GM12878 (cell line): Measurements from ENCODE around the gene DPH6. TPM values are rescaled to one million over a fixed set of nuclear protein-coding genes. Genes with fewer than 3 reads are reported as not detected.

Source experiments
- BCL11A ChIP-seq: IDR thresholded peaks from 2 replicates; pipeline ENCODE4 v1.6.1; 2011; ENCODE audit warnings: low read depth, low read length
- CBFB ChIP-seq: IDR thresholded peaks from 2 replicates; pipeline ENCODE4 v1.6.1; 2016; ENCODE audit warnings: antibody characterized with exemption, low read depth
- CHD1 ChIP-seq: IDR thresholded peaks from 2 replicates; pipeline ENCODE4 v1.6.1; 2012; ENCODE audit warnings: low read depth, low read length, improper control_type of control experiment
- GATAD2B ChIP-seq: fragments of 450-650 bp; conservative IDR thresholded peaks from 2 replicates; pipeline ENCODE4 v1.6.1; 2017; ENCODE audit warnings: low read depth, mild to moderate bottlenecking, moderate library complexity
- NRF1 ChIP-seq: conservative IDR thresholded peaks from 2 replicates; pipeline ENCODE4 v1.6.1; 2011; ENCODE audit warnings: mild to moderate bottlenecking, low read depth, low read length, improper control_type of control experiment
- SMAD1 ChIP-seq: fragments of 450-650 bp; IDR thresholded peaks from 2 replicates; pipeline ENCODE4 v1.6.1; 2018; ENCODE audit warnings: mild to moderate bottlenecking, low read depth; ENCODE audit not compliant: partially characterized antibody
- SREBF1 ChIP-seq: IDR thresholded peaks from 2 replicates; pipeline ENCODE4 v1.6.1; 2012; ENCODE audit warnings: mild to moderate bottlenecking, low read length
- polyA plus RNA-seq, 11 experiments: library from polyadenylated mRNA; depleted of rRNA in 4 of 11; unstranded in 6 of 11; stranded (reverse) in 5 of 11; fragments of >200 nt; fragmentation: Nextera tagmentation in 4 of 11; fragmentation: Illumina TruSeq in 1 of 11; extraction: Ambion mirVana in 4 of 11; extraction: Trizol in 1 of 11; gene quantifications; 1 replicate in 1 of 11; 2 replicates in 10 of 11; pipeline versions ENCODE4 v1.2.1 to v1.2.3, GENCODE V29; 2011 to 2016; ENCODE audit warnings: inconsistent platforms in 2 of 11, missing spikeins in 2 of 11, low read depth in 1 of 11
- total RNA-seq, 4 experiments: library from RNA; depleted of rRNA in 3 of 4; stranded (reverse); fragments of >200 nt in 3 of 4; fragmentation: Illumina TruSeq in 1 of 4; extraction: Trizol in 1 of 4; gene quantifications; 2 replicates each; pipeline versions ENCODE4 v1.2.1 to v1.2.3, GENCODE V29; 2013 to 2021
- TF ChIP-seq, protein P1 (sequence below): fragments of 150-350 bp; IDR thresholded peaks from 2 replicates; pipeline ENCODE4 v1.6.1; 2016; ENCODE audit warnings: low read depth, low read length
- TF ChIP-seq, protein P2 (sequence below): fragments of 450-650 bp; formaldehyde crosslinking; IDR thresholded peaks from 2 replicates; pipeline ENCODE4 v1.4.0; 2022; ENCODE audit warnings: mild to moderate bottlenecking, moderate library complexity

The DPH6 gene
- total and polyA plus RNA-seq, 10 of the 15 experiments (the other 5 are each of a cell fraction or from before 2014, with no cell fraction given): 9.0 to 68.5 (median 17.1) TPM

GRCh38 chr15:35465783-35466182, 80.2 kb downstream of the DPH6 start (continued):
- TF ChIP-seq, protein P1, sequence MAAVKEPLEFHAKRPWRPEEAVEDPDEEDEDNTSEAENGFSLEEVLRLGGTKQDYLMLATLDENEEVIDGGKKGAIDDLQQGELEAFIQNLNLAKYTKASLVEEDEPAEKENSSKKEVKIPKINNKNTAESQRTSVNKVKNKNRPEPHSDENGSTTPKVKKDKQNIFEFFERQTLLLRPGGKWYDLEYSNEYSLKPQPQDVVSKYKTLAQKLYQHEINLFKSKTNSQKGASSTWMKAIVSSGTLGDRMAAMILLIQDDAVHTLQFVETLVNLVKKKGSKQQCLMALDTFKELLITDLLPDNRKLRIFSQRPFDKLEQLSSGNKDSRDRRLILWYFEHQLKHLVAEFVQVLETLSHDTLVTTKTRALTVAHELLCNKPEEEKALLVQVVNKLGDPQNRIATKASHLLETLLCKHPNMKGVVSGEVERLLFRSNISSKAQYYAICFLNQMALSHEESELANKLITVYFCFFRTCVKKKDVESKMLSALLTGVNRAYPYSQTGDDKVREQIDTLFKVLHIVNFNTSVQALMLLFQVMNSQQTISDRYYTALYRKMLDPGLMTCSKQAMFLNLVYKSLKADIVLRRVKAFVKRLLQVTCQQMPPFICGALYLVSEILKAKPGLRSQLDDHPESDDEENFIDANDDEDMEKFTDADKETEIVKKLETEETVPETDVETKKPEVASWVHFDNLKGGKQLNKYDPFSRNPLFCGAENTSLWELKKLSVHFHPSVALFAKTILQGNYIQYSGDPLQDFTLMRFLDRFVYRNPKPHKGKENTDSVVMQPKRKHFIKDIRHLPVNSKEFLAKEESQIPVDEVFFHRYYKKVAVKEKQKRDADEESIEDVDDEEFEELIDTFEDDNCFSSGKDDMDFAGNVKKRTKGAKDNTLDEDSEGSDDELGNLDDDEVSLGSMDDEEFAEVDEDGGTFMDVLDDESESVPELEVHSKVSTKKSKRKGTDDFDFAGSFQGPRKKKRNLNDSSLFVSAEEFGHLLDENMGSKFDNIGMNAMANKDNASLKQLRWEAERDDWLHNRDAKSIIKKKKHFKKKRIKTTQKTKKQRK: no peak
- TF ChIP-seq GATAD2B (no peak), CBFB (no peak), BCL11A (no peak), SREBF1 (no peak), NRF1 (no peak), SMAD1 (no peak), CHD1 (no peak)
- TF ChIP-seq, protein P2, sequence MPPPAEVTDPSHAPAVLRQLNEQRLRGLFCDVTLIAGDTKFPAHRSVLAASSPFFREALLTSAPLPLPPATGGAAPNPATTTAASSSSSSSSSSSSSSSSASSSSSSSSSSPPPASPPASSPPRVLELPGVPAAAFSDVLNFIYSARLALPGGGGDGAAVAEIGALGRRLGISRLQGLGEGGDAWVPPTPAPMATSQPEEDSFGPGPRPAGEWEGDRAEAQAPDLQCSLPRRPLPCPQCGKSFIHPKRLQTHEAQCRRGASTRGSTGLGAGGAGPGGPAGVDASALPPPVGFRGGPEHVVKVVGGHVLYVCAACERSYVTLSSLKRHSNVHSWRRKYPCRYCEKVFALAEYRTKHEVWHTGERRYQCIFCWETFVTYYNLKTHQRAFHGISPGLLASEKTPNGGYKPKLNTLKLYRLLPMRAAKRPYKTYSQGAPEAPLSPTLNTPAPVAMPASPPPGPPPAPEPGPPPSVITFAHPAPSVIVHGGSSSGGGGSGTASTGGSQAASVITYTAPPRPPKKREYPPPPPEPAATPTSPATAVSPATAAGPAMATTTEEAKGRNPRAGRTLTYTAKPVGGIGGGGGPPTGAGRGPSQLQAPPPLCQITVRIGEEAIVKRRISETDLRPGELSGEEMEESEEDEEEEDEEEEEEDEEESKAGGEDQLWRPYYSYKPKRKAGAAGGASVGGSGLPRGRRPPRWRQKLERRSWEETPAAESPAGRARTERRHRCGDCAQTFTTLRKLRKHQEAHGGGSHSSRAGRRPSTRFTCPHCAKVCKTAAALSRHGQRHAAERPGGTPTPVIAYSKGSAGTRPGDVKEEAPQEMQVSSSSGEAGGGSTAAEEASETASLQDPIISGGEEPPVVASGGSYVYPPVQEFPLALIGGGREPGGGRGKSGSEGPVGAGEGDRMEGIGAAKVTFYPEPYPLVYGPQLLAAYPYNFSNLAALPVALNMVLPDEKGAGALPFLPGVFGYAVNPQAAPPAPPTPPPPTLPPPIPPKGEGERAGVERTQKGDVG (CRISPR knock-in tag): no peak
